ENCODE results near the gene LTB4R2.

DNA sequence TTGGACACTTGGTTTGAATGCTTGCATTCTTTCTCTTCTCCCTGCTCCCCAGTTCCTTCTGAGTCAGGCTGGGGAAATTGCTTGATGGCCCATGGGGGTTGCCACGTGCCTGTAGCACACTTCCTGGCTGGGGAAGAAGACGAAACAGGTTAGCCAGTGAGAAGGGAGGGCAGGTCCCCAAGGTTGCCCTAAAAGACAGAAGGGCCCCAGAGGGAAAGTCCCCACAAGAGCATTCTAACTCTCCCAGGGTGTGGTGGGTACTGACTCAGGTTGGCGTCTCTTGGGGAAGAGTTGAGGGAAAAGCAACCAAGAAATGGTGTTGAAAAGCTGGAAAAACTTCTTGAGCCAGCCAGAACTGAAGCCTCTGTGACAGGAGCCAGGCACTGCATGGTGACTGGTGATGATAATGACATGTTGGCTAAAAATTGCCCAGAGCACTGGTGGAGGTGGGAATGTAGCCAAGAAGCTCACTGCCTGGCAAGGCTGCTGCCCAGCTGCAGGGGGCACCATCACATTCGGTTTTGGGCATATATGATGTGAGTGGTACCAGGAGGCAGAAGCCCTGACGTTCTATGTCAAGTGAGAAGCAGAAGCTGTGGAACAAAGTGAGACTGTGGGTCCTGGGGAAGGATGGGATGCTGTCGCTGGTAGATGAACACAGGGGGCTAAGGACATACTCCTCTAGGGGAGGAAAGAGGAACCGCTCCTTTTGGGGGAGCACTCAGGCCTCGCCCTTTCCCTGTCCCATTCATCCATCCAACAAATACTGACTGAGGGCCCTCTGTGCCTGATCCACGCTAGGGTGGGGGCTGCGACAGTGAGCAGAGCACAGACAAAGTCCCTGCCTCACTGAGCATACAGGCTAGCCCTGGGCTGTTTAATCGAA is 30.4 kb upstream of the LTB4R2 start:
- TF ChIP-seq, protein P1, sequence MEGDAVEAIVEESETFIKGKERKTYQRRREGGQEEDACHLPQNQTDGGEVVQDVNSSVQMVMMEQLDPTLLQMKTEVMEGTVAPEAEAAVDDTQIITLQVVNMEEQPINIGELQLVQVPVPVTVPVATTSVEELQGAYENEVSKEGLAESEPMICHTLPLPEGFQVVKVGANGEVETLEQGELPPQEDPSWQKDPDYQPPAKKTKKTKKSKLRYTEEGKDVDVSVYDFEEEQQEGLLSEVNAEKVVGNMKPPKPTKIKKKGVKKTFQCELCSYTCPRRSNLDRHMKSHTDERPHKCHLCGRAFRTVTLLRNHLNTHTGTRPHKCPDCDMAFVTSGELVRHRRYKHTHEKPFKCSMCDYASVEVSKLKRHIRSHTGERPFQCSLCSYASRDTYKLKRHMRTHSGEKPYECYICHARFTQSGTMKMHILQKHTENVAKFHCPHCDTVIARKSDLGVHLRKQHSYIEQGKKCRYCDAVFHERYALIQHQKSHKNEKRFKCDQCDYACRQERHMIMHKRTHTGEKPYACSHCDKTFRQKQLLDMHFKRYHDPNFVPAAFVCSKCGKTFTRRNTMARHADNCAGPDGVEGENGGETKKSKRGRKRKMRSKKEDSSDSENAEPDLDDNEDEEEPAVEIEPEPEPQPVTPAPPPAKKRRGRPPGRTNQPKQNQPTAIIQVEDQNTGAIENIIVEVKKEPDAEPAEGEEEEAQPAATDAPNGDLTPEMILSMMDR (IDR thresholded peaks at IDR 0.05) = peak; percentile 53
- TF ChIP-seq EZH2 (IDR thresholded peaks at IDR 0.05; ENCODE audit: borderline replicate concordance, insufficient read depth, low read depth, low read length, poor library complexity, severe bottlenecking) = no peak

All from B cell (primary cell).